Measurements from ENCODE around the gene POTEH.
"Not testable (repeated sequence)": the region's sequence is repeated elsewhere in the genome, so short reads cannot be mapped to it uniquely, and the experiment has no call there.

Gene POTEH

GRCh38 chr22:15689749-15690125, at the start of gene POTEH:
Gene POTEH (plus strand): TSS chr22:15690026. CDS start chr22:15690078, 52 bp downstream.
- not testable (repeated sequence) for DNase-seq

DNA sequence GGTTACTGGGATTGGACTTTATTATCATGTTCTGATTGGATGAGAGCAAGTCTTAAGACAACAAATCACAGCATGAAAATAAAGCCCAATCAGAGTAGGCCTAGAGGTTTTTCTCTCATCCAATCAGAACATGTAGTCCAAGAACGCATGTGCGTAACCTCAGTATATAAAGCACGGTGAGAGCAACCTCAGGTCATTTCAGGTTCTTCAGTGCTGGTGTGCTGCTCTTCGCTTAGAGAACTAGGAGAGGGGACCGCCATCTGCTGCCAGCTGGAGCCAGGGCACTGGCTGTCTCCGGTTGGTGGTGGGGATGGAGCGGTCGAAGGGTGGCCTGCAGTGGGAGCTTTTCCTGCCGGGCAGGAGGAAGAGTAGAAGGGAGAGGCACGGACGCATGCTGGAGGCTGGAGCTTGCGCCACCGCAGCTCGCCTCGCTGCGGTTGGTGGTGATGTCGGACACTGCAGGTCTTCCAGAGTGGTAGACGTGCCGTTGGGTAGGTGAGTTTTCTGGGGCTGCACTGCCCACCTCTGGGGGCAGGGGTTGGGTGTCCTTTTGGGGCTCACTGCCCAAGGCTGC, 47.5 kb upstream of the POTEH start:
- DNase-seq = not testable (repeated sequence)

DNA sequence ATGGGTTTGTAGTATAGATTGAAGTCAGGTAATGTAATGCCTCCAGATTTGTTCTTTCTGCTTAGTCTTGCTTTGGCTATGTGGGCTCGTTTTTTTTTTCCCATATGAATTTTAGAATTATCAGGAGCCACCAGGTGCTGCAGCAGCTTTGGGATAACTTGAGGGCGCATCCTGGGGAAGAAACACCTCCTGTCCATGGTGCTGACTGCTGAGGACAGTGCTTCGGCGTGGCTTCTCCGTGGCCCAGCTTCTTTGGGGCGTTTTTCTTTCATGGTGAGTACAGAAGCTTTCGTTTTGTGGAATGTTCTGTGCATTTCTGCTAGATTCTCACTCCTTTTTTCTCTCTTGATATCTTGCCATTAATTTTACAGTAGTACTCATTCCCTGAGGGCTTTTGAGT, 37.9 kb upstream of the POTEH start:
- DNase-seq = not testable (repeated sequence)

DNA sequence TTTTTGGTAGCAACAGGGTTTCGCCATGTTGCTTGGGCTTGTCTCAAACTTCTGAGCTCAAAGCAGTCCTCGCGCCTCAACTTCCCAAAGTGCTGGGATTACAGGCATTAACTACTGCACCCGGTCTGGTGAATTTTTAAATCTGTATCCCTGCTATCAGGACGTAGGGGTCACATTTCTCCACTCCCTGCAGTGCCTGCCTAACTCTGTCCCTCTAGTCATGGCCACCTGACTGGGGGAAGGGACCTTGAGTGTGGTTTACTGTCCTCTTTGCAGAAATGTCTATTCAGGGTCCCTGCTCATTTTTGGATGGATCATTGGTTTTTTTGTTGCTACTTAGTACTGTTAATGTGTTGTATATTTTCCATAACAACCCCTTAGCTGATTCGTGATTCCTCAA, 37.1 kb upstream of the POTEH start:
- DNase-seq = not testable (repeated sequence)

DNA sequence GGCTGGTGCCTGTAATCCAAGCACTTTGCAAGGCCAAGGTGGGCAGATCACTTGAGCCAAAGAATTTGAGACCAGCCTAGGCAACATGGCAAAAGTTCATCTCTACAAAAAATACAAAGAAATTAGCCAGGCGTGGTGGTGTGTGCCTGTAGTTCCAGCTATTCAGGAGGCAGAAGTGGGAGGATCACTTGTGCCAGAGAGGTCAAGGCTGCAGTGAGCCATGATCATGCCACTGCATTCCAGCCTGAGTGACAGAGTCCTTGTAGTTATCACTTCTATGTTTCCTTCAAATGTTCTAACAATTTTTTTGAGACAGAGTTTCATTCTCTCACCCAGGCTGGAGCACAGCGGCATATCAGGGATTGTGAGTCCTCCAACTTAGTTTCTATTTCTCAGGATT, 36.6 kb upstream of the POTEH start:
- DNase-seq = not testable (repeated sequence)

- not testable (repeated sequence) for DNase-seq
Observed at GRCh38 chr22:15661102-15661501, 28.7 kb upstream of the POTEH start.

GRCh38 chr22:15664682-15665081, 25.1 kb upstream of the POTEH start:
- not testable (repeated sequence) for DNase-seq

GRCh38 chr22:15665478-15665877, 24.3 kb upstream of the POTEH start:
- not testable (repeated sequence) for DNase-seq

GRCh38 chr22:15669430-15669829, 20.4 kb upstream of the POTEH start:
- not testable (repeated sequence) for DNase-seq

- not testable (repeated sequence) for DNase-seq
Observed at GRCh38 chr22:15679702-15680101, 10.1 kb upstream of the POTEH start.

- DNase-seq = not testable (repeated sequence)
Observed at GRCh38 chr22:15684115-15684514, 5.7 kb upstream of the POTEH start.

DNA sequence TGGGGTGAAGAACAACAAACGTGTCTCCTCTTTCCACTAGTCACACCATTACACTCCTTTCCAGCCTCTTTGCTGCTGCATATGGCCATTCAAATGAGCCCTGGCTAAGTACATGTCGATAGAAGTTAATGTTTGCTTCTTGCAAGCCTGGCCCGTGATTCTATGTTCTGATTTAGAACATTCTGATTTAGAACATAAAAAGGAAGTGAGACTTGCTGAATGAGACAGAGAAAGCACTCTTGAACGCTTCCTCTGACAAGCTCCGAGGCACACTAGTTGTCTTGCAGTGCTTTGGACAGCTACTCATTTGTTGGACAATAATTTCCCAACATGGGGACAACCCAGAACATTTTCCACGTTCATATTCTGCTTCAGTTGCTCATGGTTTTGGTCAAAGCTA, 5.1 kb upstream of the POTEH start:
- not testable (repeated sequence) for DNase-seq

DNA sequence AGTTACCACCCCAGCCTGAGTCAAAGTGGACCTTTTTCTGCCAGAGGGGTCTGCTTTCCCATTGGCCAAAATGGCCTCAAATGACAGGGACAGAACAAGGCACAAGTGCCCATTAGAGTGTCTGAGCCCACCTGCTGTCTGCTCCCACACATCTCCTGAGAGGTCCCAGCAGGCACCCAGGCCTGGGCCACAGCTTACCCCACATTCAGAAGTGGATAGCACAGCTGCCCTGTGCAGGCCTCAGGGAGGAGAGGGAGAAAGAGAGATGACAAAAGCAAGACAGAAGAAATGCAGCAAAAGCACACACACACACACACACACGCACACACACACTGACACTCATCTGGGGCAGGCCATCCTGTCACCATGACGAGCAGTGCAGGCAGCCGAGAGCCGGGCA, 4.2 kb upstream of the POTEH start:
- not testable (repeated sequence) for DNase-seq

DNA sequence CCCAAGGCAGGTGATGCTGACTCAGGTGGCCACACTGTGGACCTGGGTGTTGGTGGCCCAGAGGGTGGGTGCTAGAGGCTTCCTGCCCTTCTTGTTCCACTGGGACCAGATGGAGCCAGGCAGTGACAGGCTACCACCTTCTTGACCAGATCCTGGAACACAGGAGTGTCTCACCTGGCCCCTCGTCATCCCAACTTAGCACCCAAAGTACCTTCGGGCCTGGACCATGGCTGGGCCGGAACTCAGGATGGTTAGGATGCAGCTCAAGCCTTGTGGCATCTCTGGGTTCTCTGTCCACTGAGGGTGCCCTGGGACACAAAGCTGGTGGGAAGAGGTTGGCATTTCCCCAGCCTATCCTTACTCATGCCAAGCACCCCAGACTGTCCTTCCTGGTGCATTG, 2.7 kb upstream of the POTEH start:
- not testable (repeated sequence) for DNase-seq

DNA sequence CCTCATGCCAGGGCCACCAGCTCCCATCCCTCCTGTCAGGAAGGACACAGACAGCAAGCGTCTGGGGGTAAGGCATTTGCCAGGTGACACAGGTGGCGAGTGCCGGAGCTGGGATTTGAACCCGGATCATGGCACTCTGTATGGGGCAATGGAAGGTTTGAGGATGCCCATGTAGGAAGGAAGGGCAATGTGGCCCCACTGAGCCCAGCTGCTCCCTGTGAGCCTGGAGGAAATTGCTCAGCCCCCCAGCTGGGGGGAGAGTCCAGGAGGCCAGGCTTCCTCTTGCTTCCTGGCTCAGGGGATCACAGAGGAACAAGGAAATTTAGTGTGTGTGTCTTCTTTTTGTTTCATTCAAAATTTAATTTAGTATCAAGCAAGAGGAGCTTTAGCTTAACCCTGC, 2.1 kb upstream of the POTEH start:
- DNase-seq = not testable (repeated sequence)

DNA sequence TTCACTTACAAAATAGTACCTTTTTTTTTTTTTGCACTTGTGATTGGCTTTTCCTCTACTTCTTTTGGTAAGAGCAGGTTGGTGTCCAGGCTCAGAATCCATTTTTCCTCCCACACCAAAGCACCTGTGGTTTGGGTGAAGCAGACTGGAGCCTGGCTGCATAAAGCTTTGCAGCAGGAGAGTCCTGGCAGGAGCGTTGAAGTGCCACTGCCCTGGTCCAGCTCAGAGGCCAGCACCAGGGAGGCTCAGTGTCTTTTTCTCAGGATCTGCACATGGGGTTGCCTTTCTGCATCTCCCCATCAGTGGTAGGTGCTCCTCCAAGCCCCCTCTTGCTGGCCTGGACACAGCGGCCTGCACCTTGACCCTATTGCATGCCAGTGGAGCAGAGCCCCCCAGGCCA, 1.7 kb upstream of the POTEH start:
- DNase-seq = not testable (repeated sequence)

DNA sequence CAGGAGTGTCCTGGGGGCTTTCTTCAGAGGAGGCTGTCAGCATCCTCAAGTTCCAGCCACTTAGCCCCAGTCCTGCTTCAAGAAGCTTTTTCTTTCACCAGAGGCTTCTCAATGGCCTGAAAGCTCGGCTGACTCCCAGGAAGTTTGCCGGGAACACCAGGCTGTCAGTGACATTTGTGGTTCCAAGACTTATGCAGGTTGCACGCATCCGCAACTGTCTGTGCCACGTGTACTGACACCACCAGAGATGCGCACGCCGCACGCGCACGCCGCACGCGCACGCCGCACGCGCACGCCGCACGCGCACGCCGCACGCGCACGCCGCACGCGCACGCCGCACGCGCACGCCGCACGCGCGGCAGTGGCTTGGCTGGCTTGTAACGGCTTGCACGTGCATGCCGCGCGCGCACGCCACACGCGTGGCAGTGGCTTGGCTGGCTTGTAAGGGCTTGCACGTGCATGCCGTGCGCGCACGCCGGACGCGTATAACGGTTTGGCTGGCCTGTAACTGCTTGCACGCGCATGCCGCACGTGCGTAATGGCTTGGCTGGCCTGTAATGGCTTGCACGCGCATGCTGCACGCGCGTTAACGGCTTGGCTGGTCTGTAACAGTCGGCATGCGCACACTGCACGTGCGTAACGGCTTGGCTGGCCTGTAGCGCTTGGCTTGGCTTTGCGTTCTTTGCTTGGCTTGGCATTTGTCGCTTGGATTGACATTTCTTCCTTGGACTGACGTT, 646 bp upstream of the POTEH start:
- not testable (repeated sequence) for DNase-seq

- not testable (repeated sequence) for DNase-seq
Observed at GRCh38 chr22:15713600-15713999, 23.8 kb downstream of the POTEH start.

GRCh38 chr22:15714125-15714524, 24.3 kb downstream of the POTEH start:
- DNase-seq = not testable (repeated sequence)

GRCh38 chr22:15721884-15722283, 32.1 kb downstream of the POTEH start:
- not testable (repeated sequence) for DNase-seq

GRCh38 chr22:15729209-15729917, 39.5 kb downstream of the POTEH start:
- not testable (repeated sequence) for DNase-seq

DNA sequence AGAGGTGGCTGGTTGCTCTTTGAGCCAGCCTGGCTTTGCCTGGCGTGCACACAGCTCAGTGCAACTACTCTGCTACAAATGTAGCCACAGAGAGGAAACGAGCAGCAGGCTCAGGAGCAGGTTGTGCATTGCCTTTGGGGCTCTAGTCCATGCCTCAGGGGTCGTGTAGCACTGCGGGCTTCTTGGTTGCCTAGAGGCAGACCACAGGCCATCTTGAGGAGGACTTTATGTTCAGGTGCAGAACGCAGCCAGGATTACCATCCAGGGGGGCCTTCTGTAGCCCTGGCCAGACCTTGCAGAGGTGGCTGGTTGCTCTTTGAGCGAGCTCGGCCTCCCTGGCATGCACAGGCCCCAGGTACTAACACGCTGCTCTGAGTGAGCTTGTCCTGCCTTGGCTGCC, 41.2 kb downstream of the POTEH start:
- DNase-seq = not testable (repeated sequence)

DNA sequence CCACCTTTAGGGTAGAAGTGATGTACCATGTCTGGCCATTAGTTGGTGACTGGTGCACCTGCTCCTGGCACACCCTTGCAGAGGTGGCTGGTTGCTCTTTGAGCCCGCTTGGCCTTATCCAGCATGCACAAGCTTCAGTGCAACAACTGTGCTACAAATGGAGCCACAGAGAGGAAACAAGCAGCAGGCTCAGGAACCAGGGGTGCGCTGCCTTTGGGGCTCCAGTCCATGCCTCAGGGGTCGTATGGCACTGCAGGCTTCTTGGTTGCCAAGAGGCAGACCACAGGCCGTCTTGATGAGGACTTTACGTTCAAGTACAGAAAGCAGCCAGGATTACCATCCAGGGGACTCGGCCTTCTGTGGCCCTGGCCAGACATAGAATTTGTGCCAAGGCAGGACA, 44.6 kb downstream of the POTEH start:
- DNase-seq = not testable (repeated sequence)

All from activated CD4-positive, CD25-positive, alpha-beta regulatory T cell treated with anti-CD3 and anti-CD28 coated beads, Interleukin-2, amount 50 U/mL, for 72 hours (primary cell).